Effector CD4-positive, alpha-beta T cell (primary cell): ENCODE data around the gene DIS3L2.
"Not testable (repeated sequence)": the region's sequence is repeated elsewhere in the genome, so short reads cannot be mapped to it uniquely, and the experiment has no call there.

Experiments used
- DNase-seq: peaks from one replicate; pipeline ENCODE4 v3.0.0-alpha.2; 2020

Gene DIS3L2

DNA sequence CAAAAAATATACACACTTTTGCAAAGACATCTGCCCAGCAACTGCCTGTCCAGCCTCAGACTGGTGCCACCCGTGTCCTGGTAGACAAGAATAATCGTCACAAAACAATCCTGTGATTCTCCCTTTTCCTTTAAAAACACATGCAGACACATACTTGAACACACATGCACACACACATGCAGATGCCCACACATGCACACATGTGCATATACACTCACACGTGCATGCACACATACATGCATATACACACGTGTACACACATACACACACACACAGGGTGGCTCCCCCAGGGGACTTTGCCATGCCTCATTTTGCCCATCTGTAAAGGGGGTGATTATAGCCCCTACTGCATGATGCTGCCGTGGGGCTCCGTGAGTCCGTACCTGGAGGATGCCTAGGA is 392.1 kb downstream of the DIS3L2 start:
- no peak for DNase-seq

DNA sequence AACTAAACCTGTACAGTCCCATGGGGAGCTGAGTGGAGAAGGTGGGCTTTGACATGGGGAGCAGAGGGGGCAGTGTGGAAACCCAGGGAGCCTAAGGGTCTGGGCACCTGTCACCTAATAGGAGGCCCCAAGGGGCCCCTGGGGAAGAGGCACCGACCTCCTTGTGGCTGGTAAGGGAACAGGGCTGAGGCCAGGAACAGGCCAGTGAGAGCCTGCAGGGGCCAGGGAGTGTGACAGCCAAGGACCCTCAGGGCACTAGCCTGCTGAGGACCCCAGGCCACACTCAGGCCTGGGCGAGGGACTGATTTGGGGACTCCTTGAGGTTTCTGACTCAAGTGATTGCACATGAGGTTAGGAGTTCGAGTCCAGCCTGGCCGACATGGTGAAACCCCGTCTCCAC is 392.6 kb downstream of the DIS3L2 start:
- DNase-seq: no peak

DNA sequence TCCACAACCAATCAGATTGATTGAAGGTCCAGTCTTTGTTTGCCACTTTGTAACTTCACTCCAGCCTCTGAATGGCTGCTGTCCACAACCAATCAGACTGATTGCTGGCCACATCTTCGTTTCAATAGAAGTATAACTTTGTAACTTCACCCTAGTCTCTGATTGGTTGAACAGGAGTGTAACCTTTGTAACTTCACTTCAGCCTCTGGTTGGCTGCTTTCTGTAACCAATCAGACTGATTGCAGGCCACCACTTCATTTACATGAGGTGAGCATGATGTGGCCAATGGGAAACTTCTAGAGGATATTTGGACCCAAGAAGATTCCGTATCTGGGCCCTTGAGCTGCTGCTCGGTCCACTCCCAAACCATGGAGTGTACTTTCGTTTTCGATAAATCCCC is 400.1 kb downstream of the DIS3L2 start:
- no peak for DNase-seq

DNA sequence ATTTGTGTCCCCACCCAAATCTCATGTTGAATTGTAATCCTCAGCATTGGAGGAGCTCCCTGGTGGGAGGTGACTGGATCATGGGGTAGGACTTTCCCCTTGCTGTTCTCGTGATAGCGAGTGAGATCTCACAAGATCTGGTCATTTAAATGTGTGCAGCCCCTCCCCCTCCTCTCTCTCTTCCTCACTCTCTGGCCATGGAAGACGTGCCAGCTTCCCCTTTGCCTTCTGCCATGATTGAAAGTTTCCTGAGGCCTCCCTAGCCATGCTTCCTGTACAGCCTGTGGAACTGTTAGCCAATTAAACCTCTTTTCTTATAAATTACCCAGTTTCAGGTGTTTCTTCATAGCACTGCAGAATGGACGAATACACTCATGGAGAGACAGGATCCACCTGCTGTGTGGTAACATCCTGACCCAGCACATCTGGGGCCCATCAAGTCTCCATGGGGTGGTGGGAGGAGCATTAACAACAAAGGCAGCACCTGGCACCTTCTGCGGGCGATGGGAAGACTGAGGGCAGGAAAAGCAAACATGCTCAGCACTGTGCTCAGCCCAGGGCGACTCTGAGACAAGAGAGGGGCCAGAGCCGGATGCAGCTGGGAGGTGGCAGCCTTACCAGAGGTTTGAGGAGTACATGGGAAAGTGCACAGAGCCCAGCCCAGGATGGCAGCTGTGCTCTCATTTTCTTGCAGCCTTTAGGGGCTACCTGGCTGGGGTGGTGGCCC is 400.8 kb downstream of the DIS3L2 start:
- no peak for DNase-seq

DNA sequence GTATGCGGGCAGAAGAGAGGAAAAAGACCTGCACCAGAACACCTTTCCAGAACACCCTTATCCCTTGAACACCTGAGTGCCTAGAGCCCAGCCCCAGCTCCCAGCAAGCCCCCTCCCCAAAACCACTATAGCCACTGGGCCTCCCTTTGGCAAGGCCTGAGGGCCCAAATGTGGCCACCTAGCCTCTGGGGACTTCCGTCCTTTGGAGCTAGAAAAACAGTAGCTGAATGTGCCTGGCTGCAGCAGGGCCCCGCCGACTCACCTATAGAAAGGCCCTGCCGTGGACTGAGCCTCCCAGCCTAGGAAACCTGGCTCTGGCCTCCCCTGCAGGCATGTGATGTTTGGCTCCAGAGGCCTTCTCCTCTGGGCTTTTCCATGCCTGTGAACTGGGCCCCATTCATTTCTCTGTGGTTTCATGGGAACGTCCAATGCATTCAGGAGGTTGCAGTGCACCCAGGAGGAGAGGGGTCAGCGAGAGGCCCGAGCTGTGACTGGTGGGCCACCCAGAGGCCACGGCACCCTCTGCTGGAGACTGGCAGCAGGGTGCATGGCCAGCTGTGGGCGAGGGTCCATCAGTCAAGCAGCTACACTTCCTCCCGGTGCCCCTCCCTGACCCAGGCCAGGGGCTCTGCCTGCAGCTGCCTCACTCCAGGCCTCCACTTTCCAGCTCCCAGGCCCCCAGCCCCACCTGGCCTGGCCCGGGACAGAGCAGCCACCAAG is 401.7 kb downstream of the DIS3L2 start:
- not testable (repeated sequence) for DNase-seq

DNA sequence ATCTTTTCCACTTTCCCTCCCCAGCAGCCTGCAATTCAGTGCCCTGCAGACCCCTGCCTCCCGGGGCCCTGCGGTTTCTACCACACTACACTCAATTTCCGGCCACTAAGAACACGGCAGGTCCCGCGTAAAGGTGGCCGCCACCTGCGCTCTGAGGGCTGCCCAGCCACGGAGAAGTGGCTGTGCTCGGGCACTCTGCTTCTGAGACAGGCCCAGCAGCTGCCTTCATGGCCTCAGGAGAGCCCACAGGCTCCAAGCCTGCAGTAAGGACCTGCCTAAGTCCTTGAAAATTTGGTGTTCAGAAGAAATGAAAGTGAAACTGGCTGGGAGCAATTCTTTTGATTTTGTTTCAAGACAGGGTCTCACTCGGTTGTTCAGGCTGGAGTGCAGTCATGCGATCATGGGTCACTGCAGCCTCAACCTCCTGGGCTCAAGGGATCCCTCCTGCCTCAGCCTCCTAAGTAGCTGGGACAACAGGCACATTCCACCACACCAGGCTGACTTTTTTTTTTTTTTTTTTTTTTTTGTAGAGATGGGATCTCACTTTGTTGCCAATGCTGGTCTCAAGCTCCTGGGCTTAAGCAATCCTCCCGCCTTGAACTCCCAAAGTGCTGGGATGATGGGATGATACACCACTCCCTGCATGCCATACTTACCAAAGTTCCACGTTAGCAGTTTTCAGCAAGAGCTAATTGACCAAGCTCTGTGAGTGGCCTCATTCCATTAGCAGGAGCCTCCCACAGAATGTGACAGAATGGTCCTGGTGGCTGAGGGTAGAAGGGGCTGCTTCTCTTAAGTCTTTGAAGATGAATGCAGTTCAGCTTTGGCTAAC is 402.5 kb downstream of the DIS3L2 start:
- DNase-seq: no peak

DNA sequence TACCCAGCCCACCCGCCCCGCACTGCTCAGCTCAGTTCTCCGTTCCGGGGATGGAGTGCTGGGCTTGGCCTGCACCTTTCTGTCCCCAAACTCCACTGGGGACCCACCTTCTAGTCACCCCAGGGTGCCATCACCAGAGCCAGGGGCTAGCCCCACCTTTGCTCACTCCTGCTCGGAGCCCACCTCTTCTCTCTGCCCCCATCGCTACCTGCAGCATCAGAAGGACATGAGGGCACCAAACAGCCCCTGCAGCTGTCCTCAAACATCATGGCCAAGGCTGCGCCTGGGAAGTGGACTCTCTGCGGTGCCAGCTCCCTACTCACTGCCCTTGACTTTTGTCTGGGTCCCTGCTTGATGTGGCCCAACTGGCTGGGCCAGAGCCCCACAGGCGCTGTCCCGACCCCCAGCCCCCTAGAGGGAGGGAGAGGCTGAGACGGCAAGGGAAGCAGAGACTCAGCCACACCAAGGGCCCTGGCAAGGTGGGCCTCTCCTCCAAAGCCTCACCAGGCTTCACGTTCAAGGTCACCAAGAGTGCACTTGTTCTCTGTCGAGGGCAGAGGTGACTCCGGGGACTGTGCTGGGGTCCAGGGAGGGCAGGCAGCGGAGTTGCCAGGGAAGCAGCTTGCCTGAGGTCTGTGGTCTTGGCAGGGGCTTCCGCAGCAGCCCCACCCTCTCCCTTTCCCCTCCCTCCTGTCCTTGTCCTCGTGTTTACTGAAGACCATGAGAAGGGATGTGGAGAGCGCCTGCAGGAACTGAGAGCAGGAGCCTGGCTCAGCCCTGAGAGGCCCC is 403.5 kb downstream of the DIS3L2 start:
- not testable (repeated sequence) for DNase-seq

DNA sequence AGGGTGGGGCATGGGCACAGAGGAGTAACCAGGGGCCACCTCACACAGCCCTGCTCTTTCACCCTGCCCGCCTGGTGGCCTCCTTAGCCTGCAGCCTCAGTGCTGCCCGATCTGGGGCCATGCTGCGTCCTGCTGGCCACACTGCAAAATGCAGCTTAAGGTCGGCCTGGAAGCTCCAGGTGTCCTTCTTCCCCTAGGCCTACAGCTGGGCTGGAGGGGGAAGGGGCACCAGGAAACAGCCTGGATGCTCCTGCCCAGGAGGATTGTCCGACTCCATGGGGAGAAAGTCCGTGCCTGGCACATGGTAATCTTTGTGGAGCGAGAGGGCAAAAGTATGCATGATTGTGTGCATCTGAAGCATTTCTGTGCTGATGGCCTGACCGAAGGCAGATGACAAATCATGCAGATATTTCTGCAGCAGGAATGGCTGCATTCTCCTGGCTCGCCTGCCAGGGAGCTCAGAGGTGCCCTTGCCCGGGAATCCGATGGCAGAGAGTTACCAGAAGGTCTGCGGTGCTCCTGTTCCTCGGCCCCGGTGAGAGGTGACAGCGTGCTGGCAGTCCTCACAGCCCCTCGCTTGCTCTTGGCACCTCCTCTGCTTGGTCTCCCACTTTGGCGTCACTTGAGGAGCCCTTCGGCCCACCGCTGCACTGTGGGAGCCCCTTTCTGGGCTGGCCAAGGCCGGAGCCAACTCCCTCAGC is 404.3 kb downstream of the DIS3L2 start:
- DNase-seq: no peak

DNA sequence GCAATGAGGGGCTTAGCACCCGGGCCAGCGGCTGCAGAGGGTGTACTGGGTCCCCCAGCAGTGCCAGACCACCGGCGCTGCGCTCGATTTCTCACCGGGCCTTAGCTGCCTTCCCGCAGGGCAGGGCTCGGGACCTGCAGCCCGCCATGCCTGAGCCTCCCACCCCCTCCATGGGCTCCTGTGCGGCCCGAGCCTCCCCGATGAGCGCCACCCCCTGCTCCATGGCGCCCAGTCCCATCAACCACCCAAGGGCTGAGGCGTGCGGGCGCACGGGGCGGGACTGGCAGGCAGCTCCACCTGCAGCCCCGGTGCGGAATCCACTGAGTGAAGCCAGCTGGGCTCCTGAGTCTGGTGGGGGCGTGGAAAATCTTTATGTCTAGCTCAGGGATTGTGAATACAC is 404.9 kb downstream of the DIS3L2 start:
- DNase-seq: not testable (repeated sequence)

DNA sequence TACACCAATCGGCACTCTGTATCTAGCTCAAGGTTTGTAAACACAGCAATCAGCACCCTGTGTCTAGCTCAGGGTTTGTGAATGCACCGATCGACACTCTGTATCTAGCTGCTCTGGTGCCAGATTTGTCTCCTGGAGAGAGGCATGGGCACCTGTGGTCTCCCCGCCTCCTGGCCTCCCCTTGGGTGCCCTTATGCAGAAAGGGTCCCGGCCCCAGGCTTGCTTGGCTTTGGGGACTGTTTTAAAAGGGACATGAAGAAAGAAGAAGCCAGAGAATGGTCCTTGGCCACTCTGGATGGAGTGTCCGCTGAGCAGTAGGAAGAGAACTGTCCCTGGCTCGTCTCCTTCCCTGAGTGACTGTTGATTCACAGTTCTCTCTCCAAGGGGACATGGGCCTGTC is 405.5 kb downstream of the DIS3L2 start:
- no peak for DNase-seq

DNA sequence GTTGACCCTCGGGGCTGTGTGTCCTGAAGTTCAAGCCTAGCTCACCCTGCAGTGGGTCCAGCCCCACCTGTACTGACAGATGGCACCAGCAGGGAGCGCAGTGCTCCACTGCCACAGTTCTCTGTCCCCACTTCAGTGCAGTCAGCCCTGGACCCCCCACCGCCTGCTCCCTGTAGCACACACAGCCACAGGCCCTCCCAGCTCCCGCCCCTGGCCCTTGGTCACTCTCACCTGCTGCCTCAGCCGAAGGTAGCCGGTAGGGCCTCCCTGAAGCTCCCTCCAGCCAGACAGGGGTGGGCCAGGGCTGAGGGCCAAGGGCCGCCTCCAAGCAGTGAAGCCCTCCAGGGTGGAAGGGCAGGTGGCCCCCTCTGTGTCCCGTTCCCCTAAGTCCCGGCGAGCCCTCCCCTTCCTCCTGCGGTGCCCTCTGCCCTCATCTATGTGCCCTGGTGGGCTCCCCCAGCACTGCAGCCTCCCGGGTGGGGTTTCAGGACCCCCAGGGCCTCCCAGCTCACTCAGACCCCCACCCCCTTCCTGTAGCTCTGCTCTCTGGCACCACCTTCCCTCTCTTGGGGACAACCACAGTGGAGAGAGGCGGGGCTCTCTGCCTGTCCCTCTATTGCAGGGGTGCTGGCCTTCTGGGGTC is 406.2 kb downstream of the DIS3L2 start:
- DNase-seq: no peak

DNA sequence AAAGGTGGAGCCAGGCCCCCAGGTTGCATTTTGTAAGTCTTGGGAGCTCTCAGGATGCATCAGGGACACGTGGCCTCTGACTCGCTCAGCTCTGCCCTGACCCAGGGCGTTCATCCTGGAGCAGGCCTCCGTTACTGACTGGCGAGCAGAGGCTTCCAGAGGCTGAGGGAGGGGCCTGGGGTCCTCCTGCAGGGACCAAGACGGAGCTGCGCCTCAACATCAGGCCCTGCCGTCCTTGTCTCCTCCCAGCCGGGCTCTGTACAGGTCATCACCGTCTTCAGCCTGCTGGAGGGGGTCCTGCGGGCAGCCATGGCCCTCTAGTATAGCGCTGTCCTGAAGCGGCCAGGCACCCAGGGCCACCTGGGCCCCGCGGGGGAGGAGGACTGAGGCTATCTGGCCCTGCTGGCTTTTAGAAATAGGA is 406.8 kb downstream of the DIS3L2 start:
- DNase-seq: no peak

DNA sequence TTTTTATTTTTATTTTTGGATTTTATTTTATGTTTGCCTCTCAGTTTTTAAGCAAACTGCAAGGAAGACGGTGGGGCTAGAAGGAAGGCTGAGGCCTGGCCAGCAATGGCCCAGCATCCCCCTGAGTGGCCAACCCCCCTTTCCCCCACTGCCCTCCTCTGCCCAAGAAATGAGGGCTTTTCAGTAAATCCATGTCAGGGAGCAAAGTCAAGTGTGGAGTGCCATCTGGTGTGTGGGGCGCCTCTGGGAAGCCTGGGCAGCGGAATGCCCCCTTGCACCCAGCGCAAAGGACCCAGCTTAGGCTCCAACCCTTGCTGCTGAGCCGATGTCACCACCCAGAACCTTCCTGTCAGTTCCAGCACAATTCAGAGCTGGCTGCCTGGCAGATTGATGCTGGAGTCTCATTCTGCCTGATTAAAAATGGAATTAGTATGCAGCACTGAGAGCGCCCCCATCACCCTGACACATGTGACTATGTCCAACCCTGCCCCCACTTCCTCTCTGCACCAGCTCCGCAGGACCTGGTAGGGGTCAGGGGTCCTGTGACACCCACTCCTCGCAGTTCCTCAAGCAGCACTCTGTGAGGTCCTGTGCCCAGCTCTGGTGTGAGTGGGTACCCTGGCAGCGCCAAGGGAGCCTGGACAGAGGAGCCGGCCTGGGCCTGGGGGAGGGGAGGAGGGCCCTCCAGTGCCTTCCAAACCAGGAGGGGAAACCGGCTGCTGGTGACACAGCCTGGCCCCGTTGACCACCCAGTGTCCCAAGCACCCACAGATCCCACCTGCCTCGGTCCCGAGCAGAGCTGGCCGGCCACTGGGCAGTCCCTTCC is 407.8 kb downstream of the DIS3L2 start:
- DNase-seq: no peak

DNA sequence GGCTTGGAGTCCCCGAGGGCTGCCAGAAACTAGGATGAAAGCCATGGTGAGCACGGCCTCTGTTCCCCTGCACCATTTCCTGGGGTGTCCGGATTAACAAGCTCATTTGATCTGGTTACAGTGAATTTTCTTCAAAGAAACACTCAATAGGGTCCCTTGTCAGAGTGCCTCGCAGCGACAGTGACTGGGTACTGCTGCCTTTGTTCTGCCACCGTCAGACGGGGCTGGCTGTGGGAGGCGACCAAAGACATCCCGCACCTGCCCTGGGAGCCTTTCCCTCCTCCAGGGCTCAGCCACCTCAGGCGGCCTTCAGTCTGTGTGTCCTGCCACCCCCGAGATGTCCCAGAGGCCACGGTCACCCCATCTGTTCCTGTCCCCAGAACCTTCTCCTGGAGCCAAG is 408.5 kb downstream of the DIS3L2 start:
- DNase-seq: not testable (repeated sequence)

DNA sequence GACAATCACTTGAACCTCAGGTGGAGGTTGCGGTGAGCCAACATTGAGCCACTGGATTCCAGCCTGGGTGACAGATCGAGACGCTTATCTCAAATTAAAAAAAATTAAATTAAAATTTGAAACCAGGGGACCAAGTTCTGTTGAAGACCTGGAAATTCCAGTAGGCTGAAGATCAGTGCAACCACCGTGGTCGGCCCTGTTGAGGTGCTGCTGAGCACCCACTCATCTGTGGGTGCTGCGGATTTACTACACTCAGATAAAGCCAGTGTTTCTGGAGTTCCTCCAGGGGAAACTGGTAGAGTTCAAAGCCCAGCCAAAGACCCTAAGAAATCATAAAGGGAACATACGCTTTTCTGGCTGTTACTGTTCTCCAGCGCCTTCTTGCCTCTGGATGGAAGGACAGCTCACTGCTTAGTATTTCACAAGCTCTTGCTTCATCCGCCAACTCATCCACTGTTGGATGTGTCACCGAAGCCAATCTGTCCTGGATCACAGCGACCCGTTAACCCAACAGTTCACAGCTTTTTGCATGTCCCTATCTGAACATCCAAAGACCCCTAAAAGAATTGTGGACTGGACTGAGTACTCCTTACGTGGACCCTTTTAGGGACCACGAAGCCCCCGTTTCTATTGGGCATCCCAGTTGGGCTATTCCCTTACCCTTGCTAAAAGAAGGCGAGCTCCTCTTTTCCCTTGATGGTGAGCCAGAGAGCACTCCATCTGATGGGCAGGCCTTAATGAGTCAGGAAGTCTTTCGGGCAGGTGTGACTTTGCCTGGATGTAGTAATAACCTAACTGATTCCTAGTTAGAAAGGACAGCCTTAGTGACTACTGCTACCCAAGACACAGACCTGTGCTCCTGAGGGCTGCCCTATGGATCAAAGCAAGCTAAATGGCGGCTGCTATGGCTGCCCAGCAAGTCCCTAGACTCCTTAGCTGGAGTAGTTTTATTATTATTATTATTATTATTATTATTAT is 411.0 kb downstream of the DIS3L2 start:
- no peak for DNase-seq

DNA sequence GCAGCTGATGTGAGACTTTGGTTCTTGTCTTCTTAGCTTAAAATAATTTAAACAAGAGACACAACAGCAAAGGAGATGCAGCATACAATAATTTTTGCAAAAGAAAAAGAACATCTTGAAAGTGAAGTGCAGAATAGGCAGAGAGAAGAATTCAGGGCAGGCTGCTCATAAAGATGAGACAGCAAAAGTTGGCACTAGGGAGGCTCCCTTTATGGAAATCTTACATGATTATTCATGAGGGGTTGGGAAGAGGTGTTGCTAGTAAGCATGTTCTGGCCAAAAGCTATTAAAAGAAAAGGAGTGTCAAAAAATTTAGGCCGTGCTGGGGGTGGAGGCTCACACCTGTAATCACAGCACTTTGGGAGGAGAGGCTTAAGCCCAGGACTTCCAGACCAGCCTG is 412.8 kb downstream of the DIS3L2 start:
- no peak for DNase-seq

DNA sequence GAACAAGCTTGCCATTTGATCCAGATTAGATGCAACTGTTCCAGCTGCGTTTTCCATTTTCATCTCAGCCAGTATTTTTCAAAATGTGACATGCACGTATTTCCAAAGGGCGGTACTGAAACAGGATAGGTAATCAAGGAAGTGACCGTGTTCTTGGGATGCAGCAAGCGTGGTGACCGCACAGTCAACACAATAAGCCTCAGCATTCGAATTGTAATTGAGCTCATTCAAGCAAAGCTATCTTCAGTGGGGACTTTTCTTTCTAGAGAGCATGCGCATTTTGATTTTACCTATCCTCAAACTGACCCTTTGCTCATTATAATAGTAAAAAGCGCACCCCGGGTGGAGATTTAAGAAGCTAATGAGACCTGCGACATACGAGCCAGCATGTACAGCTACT is 413.7 kb downstream of the DIS3L2 start:
- no peak for DNase-seq

DNA sequence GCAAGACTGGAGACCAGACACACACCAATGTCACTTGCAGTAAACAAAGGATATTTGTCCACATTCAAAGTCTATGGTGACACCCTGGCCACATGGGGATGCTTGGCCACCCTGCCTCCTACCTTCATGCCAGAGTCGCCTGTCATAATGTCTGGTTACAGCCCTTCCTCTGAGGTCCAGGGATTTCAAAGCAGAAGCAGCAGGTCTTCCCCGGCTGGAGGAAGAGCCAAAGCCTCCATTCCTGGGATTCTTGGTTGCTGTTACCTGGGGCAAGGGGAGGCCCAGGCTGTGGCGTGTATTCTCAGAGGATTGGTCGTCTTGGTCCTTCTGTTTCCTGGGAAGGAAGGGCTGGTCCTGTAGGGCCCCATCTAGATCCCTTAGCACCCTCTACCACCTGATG is 414.7 kb downstream of the DIS3L2 start:
- DNase-seq: no peak

DNA sequence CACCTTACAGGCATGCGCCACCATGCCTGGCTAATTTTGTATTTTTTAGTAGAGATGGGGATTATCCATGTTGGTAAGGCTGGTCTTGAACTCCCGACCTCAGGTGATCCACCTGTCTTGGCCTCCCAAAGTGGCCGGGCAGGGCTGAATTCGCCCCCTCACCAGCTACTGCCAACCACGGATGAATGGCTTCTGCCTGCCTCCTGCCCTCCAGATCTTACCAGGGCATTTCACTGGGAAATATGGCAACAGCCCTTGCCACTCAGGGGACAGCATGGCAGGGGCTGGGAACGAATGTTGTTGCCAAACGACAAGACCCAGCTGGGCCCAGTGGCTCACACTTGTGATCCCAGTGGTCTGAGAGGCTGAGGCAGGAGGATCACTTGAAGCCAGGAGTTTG is 415.2 kb downstream of the DIS3L2 start:
- DNase-seq: no peak
